B cell (primary cell): ENCODE data around the gene ZBED2. TPM values are rescaled to one million over a fixed set of nuclear protein-coding genes. Genes with fewer than 3 reads are reported as not detected.

Source experiments
- ATAC-seq: fragments of 200-7000 bp; cut with Tn5 transposase; one replicate; pipeline ENCODE4 v1.10.0; 2021; ENCODE audit warnings: low read depth, mild to moderate bottlenecking, moderate number of reproducible peaks, moderate library complexity
- CTCF ChIA-PET: fragments of 350-600 bp; sonication (Branson Sonifier 250); formaldehyde crosslinking; loops from one replicate; lab custom pipeline; 2021; ENCODE audit warnings: antibody characterized with exemption, inconsistent platforms; lab: Charles Lee
- POLR2A ChIA-PET: fragments of 350-600 bp; sonication (Branson Sonifier 250); formaldehyde crosslinking; loops from one replicate; lab custom pipeline; 2021; ENCODE audit warnings: antibody characterized with exemption; lab: Charles Lee
- DNase-seq: peaks from one replicate; pipeline ENCODE4 v3.0.0; 2013
- H2AFZ ChIP-seq: 2 replicates; pipeline ENCODE4 v1.6.1; 2012; ENCODE audit warnings: mild to moderate bottlenecking, low read depth, low read length; ENCODE audit not compliant: insufficient read depth, poor library complexity, severe bottlenecking
- H3K27ac ChIP-seq, 2 donors: 1 replicate in 1 of 2; 2 replicates in 1 of 2; pipeline ENCODE4 v1.5.1; 2012 to 2013; ENCODE audit warnings: low read length in 2 of 2, mild to moderate bottlenecking in 2 of 2, moderate library complexity in 1 of 2
- H3K27me3 ChIP-seq, 4 experiments: fragments of 200-600 bp in 1 of 4; sonication (generic) in 1 of 4; replicated peaks in 1 of 4; 1 replicate in 2 of 4; 2 replicates in 2 of 4; pipeline versions ENCODE4 v1.6.1 to v1.7.0; 2013 to 2016; ENCODE audit warnings: low read length in 3 of 4, mild to moderate bottlenecking in 2 of 4, mixed read lengths in 1 of 4, moderate library complexity in 1 of 4; ENCODE audit not compliant: insufficient read depth in 4 of 4, control insufficient read depth in 3 of 4; ENCODE audit errors: control extremely low read depth in 1 of 4
- H3K36me3 ChIP-seq, 2 experiments: replicated peaks in 1 of 2; 1 replicate in 1 of 2; 2 replicates in 1 of 2; pipeline versions ENCODE4 v1.6.1 to v1.7.1; 2013; ENCODE audit warnings: low read length in 1 of 2; ENCODE audit not compliant: insufficient read depth in 2 of 2, control insufficient read depth in 1 of 2; ENCODE audit errors: control extremely low read depth in 1 of 2, extremely low read depth in 1 of 2
- H3K4me1 ChIP-seq, 2 donors: fragments of 200-600 bp in 1 of 2; sonication (generic) in 1 of 2; 1 replicate in 1 of 2; 2 replicates in 1 of 2; pipeline versions ENCODE4 v1.5.1 to v1.6.1; 2013 to 2017; ENCODE audit warnings: low read length in 2 of 2; ENCODE audit not compliant: control insufficient read depth in 2 of 2, insufficient read depth in 2 of 2
- H3K4me2 ChIP-seq: replicated peaks from 2 replicates; pipeline ENCODE3; 2012; ENCODE audit warnings: mild to moderate bottlenecking, low read depth, low read length; ENCODE audit not compliant: poor library complexity, severe bottlenecking
- H3K4me3 ChIP-seq, 5 experiments: fragments of 200-600 bp in 1 of 5; sonication (generic) in 1 of 5; 1 replicate in 3 of 5; 2 replicates in 2 of 5; pipeline versions ENCODE4 v1.5.1 to v1.7.0; 2011 to 2016; ENCODE audit warnings: low read length in 4 of 5, mild to moderate bottlenecking in 4 of 5, low read depth in 2 of 5, control low read depth in 1 of 5, moderate library complexity in 1 of 5; ENCODE audit not compliant: insufficient read depth in 1 of 5; ENCODE audit errors: control extremely low read depth in 1 of 5, extremely low read depth in 1 of 5
- H3K79me2 ChIP-seq: fragments of 200-600 bp; sonication (generic); one replicate; pipeline ENCODE4 v1.6.0; 2016; ENCODE audit warnings: low read length; ENCODE audit not compliant: control insufficient read depth, insufficient read depth
- H3K9ac ChIP-seq: fragments of 200-600 bp; sonication (generic); 2 replicates; pipeline ENCODE4 v1.6.1; 2017; ENCODE audit warnings: mild to moderate bottlenecking, low read length, moderate library complexity
- H3K9me3 ChIP-seq, 3 donors: one replicate each; pipeline versions ENCODE4 v1.6.1 to v1.7.1; 2013; ENCODE audit warnings: low read length in 2 of 3; ENCODE audit not compliant: control insufficient read depth in 2 of 3, insufficient read depth in 1 of 3; ENCODE audit errors: control extremely low read depth in 1 of 3
- H4K20me1 ChIP-seq: 2 replicates; pipeline ENCODE4 v1.6.0; 2012; ENCODE audit warnings: mild to moderate bottlenecking, low read length; ENCODE audit not compliant: insufficient read depth, control insufficient read depth, poor library complexity, severe bottlenecking
- H3K27ac Mint-ChIP-seq: one replicate; pipeline ENCODE4 v1.8.0; 2021; ENCODE audit warnings: mixed read lengths
- H3K27me3 Mint-ChIP-seq: one replicate; pipeline ENCODE4 v1.8.0; 2021; ENCODE audit warnings: mixed read lengths
- H3K4me1 Mint-ChIP-seq: one replicate; pipeline ENCODE4 v1.8.0; 2021; ENCODE audit warnings: mixed read lengths
- H3K4me3 Mint-ChIP-seq: one replicate; pipeline ENCODE4 v1.8.0; 2021; ENCODE audit warnings: mixed read lengths
- H3K9me3 Mint-ChIP-seq: one replicate; pipeline ENCODE4 v1.8.0; 2022; ENCODE audit warnings: mixed read lengths; ENCODE audit not compliant: insufficient read depth
- EZH2 ChIP-seq: IDR thresholded peaks from 2 replicates; pipeline ENCODE4 v1.6.1; 2012; ENCODE audit warnings: borderline replicate concordance, low read depth, mild to moderate bottlenecking, moderate library complexity, low read length; ENCODE audit not compliant: insufficient read depth, poor library complexity, severe bottlenecking
- whole genome bisulfite sequencing: methylation state at CpG from one replicate; pipeline ENCODE4 v1.1.5; 2013; ENCODE audit warnings: missing lambda C conversion rate; ENCODE audit not compliant: insufficient coverage; 5-methylcytosine and 5-hydroxymethylcytosine counted together
- intact Hi-C: fragments of 100-400 bp; cut with micrococcal nuclease; formaldehyde crosslinking; loops from one replicate; pipeline ENCODE4 v1.10.0; 2022
- polyA plus RNA-seq: library from polyadenylated mRNA; depleted of rRNA; stranded (reverse); fragments of >200 nt; gene quantifications from 2 replicates; pipeline ENCODE4 v1.2.3, GENCODE V29; 2012
- total RNA-seq, 2 donors: library from RNA; stranded (reverse); fragments of 120-200 nt in 1 of 2; gene quantifications; 1 replicate in 1 of 2; 2 replicates in 1 of 2; pipeline versions ENCODE4 v1.2.3 to v1.2.4, GENCODE V29; 2013 to 2022
- TF ChIP-seq, protein P1 (sequence below): fragments of 200-600 bp; IDR thresholded peaks from one replicate; pipeline ENCODE4 v1.8.0; 2022; ENCODE audit warnings: antibody characterized with exemption, mild to moderate bottlenecking

The ZBED2 gene
- total and polyA plus RNA-seq, 2 donors (not counting 1 experiment from before 2014, with no cell fraction given): 0.36 to 6.0 TPM

DNA sequence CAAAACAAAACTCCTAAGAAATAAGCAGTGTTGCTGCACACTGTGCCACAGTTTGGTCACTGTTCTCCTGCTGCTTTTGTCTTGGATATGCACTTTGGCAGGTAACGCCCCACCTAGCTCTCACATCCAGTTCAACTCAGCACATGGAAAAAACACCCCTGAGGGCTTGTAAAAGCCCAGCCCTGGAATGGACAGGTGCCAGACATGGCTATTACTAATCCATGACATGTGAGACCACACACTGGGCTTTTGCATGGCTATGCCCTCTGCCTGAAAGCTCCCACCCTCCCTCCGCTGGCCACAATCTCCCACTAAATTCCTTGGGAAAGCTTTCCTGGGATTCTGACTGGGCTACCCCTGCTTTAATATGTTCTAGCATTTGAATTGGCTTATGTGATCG, 24.7 kb upstream of the ZBED2 start:
- no peak for DNase-seq
- peaks cover 16 to 21% of the 10 kb centered on the region in 2 donors for H3K4me1 ChIP-seq
- Mint-ChIP-seq H3K4me1 (peaks cover 20% of the 10 kb centered on the region), H3K27ac (no peak overlapping the region), H3K27me3 (no peaks in the 10 kb centered on the region), H3K9me3 (no peaks in the 10 kb centered on the region), H3K4me3 (no peak overlapping the region)
- H3K36me3 ChIP-seq: peaks cover 0 to 12% of the 10 kb centered on the region in 2 experiments
- POLR2A ChIA-PET: no interaction called here
- no peak overlapping the region for H3K9ac ChIP-seq
- H3K27me3 ChIP-seq: no peaks in the 10 kb centered on the region
- no peak overlapping the region for H3K4me2 ChIP-seq
- 97% methylated on average over 2 of the region's 3 CpGs for WGBS
- no peaks in the 10 kb centered on the region for H4K20me1 ChIP-seq
- H3K79me2 ChIP-seq: no peaks in the 10 kb centered on the region
- H2AFZ ChIP-seq: no peak overlapping the region
- ATAC-seq: no peak
- H3K27ac ChIP-seq: no peak overlapping the region
- no peak for TF ChIP-seq EZH2
- TF ChIP-seq, protein P1, sequence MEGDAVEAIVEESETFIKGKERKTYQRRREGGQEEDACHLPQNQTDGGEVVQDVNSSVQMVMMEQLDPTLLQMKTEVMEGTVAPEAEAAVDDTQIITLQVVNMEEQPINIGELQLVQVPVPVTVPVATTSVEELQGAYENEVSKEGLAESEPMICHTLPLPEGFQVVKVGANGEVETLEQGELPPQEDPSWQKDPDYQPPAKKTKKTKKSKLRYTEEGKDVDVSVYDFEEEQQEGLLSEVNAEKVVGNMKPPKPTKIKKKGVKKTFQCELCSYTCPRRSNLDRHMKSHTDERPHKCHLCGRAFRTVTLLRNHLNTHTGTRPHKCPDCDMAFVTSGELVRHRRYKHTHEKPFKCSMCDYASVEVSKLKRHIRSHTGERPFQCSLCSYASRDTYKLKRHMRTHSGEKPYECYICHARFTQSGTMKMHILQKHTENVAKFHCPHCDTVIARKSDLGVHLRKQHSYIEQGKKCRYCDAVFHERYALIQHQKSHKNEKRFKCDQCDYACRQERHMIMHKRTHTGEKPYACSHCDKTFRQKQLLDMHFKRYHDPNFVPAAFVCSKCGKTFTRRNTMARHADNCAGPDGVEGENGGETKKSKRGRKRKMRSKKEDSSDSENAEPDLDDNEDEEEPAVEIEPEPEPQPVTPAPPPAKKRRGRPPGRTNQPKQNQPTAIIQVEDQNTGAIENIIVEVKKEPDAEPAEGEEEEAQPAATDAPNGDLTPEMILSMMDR: no peak
- peaks cover 0 to 19% (median 2%) of the 10 kb centered on the region in 3 donors for H3K9me3 ChIP-seq
- CTCF ChIA-PET: interaction anchor here (1.1 to 5.4 kb wide), 2 partner anchors 10 to 41 kb away, joined by 3 to 71 read pairs; no protein-coding TSS in a partner anchor
- no peak overlapping the region for H3K4me3 ChIP-seq
- intact Hi-C loops: loop anchor here (5.0 kb wide), 1 partner anchor 47 kb away; no protein-coding TSS in a partner anchor

DNA sequence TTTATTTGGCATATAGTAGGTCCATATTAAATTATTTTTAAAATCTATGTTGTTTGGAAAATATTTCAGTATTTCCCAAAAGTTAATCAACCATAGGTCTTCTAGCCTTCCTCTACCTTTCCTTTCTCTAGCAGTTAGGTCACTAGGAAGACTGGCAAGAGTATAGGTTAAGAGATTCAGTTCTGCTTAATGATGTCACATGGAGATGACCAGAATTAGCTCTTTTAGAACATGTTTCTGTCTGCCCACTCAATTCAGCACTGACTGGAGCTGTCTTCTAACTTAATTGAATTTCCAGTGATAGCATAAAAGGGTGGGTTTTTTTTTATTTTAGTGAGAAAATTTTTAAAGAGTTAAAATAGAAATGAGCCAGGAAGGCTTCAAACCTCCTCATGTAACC, 23.8 kb upstream of the ZBED2 start:
- Histone ChIP-seq H3K9ac (no peak overlapping the region), H3K36me3 (peaks cover 0 to 4% of the 10 kb centered on the region in 2 experiments), H3K9me3 (peaks cover 0 to 19% (median 2%) of the 10 kb centered on the region in 3 donors), H3K4me3 (no peak overlapping the region), H3K4me2 (no peak overlapping the region), H3K27me3 (no peaks in the 10 kb centered on the region), H3K79me2 (no peaks in the 10 kb centered on the region), H3K4me1 (peaks cover 16 to 21% of the 10 kb centered on the region in 2 donors), H2AFZ (no peak overlapping the region), H4K20me1 (no peaks in the 10 kb centered on the region), H3K27ac (no peak overlapping the region)
- ChIA-PET CTCF (interaction anchor here (0.9 to 5.4 kb wide), 5 partner anchors 9 to 79 kb away, joined by 3 to 71 read pairs (median 4); no protein-coding TSS in a partner anchor), POLR2A (no interaction called here)
- intact Hi-C loops: loop anchor here (5.0 kb wide), 1 partner anchor 48 kb away; no protein-coding TSS in a partner anchor
- no peaks in the 10 kb centered on the region for H3K9me3 Mint-ChIP-seq
- no peak for ATAC-seq
- no peaks in the 10 kb centered on the region for H3K27me3 Mint-ChIP-seq
- no peak overlapping the region for H3K27ac Mint-ChIP-seq
- no peak for DNase-seq
- H3K4me1 Mint-ChIP-seq: peaks cover 20% of the 10 kb centered on the region
- no peak overlapping the region for H3K4me3 Mint-ChIP-seq
- no peak for TF ChIP-seq EZH2
- TF ChIP-seq, protein P1: no peak
